Astrocyte (in vitro differentiated cells and primary cell): ENCODE measurements around the gene HPSE.

Source experiments
- CTCF ChIP-seq: IDR thresholded peaks from 2 replicates; pipeline ENCODE4 v1.5.1; 2011; ENCODE audit warnings: low read depth, mild to moderate bottlenecking, inconsistent platforms, low read length, moderate library complexity; ENCODE audit not compliant: insufficient read depth
- EZH2 ChIP-seq: IDR thresholded peaks from 2 replicates; pipeline ENCODE4 v1.6.1; 2012; ENCODE audit warnings: mild to moderate bottlenecking, low read length, inconsistent platforms; ENCODE audit not compliant: insufficient read depth

- TF ChIP-seq CTCF (no peak), EZH2 (no peak)
Measured at GRCh38 chr4:83340692-83341343, 6.2 kb upstream of the HPSE start.
